ENCODE results near the gene SINHCAF.

DNA sequence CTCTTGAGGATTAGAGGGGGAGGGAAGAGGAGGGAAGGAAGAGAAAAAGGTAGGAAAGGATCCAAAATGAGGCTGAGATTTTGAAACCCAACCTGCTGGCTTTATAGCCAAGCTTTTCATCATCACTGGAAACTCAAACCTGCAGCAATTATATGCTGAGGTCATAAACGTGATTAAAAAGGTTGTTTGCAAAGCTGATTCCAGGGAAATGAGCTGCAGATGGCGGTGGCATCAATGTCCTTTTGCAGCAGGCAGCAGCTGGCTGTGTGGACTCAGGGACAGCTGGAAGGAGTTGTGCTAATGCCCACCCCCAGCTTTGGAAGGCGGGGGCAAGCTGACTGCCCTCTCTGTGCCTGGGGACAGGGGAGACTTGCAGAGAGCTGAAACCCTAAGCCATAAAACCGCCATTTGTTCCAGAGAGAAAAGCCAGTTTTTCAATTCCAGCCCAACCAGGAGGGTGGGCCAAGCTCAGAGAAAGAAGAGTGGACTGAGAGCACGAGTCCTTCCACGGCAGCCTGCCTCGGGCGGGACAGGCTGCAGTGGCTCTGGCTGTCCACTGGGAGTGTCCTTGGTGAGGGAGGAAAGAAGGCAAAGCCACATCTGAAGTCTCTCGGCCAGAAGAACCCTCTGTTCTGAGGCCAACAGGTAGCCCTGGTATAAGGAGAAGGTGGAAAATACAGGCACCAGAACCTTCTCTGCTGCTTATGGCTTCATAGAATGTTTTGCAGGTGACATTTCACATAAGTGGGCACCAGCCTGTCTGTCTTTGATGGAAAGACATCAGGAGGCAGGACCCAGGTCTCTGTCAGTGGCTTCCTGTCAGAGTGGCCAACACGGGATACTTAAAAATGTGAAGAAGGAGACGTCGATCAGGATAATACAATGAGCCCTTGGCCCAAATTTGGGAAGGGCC lies 90.7 kb downstream of the SINHCAF start:
- TF ChIP-seq, protein P1, sequence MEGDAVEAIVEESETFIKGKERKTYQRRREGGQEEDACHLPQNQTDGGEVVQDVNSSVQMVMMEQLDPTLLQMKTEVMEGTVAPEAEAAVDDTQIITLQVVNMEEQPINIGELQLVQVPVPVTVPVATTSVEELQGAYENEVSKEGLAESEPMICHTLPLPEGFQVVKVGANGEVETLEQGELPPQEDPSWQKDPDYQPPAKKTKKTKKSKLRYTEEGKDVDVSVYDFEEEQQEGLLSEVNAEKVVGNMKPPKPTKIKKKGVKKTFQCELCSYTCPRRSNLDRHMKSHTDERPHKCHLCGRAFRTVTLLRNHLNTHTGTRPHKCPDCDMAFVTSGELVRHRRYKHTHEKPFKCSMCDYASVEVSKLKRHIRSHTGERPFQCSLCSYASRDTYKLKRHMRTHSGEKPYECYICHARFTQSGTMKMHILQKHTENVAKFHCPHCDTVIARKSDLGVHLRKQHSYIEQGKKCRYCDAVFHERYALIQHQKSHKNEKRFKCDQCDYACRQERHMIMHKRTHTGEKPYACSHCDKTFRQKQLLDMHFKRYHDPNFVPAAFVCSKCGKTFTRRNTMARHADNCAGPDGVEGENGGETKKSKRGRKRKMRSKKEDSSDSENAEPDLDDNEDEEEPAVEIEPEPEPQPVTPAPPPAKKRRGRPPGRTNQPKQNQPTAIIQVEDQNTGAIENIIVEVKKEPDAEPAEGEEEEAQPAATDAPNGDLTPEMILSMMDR (IDR thresholded peaks at IDR 0.05) = peak; percentile 56 to 77 (median 70)
- no peak for TF ChIP-seq POLR2A (IDR thresholded peaks at IDR 0.05)
